DND-41 (cell line): Measurements from ENCODE around the gene DNAH5.

Source experiments
- ATAC-seq: fragments of 200-7000 bp; cut with Tn5 transposase; 3 replicates; pipeline ENCODE4 v1.9.1; 2021; ENCODE audit warnings: low read depth; ENCODE audit not compliant: insufficient read depth
- DNase-seq: peaks from one replicate; pipeline ENCODE4 v3.0.0-alpha.2; 2020
- H2AFZ ChIP-seq: 2 replicates; pipeline ENCODE4 v1.6.0; 2012; ENCODE audit warnings: low read depth, low read length
- H3K27ac ChIP-seq: 2 replicates; pipeline ENCODE4 v1.5.1; 2012; ENCODE audit warnings: low read length, inconsistent platforms
- H3K27me3 ChIP-seq: fragments of 200-600 bp; sonication (generic); 2 replicates; pipeline ENCODE4 v1.6.0; 2012; ENCODE audit warnings: low read length, mild to moderate bottlenecking, inconsistent platforms; ENCODE audit not compliant: insufficient read depth, poor library complexity
- H3K36me3 ChIP-seq: 2 replicates; pipeline ENCODE4 v1.5.1; 2012; ENCODE audit warnings: low read length, inconsistent platforms; ENCODE audit not compliant: insufficient read depth
- H3K4me1 ChIP-seq: 2 replicates; pipeline ENCODE4 v1.5.1; 2012; ENCODE audit warnings: mild to moderate bottlenecking, low read length; ENCODE audit not compliant: insufficient read depth
- H3K4me2 ChIP-seq: 2 replicates; pipeline ENCODE4 v1.6.0; 2012; ENCODE audit warnings: mild to moderate bottlenecking, moderate library complexity, low read length, inconsistent platforms; ENCODE audit not compliant: insufficient read depth
- H3K4me3 ChIP-seq, 2 experiments: fragments of 200-600 bp in 1 of 2; shearing (Covaris generic) in 1 of 2; 2 replicates each; pipeline ENCODE4 v1.5.1; 2012 to 2016; ENCODE audit warnings: inconsistent platforms in 2 of 2, low read length in 2 of 2, mild to moderate bottlenecking in 2 of 2, low read depth in 1 of 2, moderate library complexity in 1 of 2
- H3K79me2 ChIP-seq: 2 replicates; pipeline ENCODE4 v1.6.0; 2012; ENCODE audit warnings: low read length, inconsistent platforms; ENCODE audit not compliant: insufficient read depth
- H3K9ac ChIP-seq: 2 replicates; pipeline ENCODE4 v1.6.0; 2012; ENCODE audit warnings: low read depth, mild to moderate bottlenecking, inconsistent platforms, low read length, moderate library complexity
- H3K9me3 ChIP-seq: 2 replicates; pipeline ENCODE4 v1.5.1; 2012; ENCODE audit warnings: low read length, moderate library complexity, mild to moderate bottlenecking, inconsistent platforms; ENCODE audit not compliant: insufficient read depth, severe bottlenecking
- H4K20me1 ChIP-seq: 2 replicates; pipeline ENCODE4 v1.6.0; 2012; ENCODE audit warnings: low read length; ENCODE audit not compliant: insufficient read depth
- EZH2 ChIP-seq: IDR thresholded peaks from 3 replicates; pipeline ENCODE4 v1.6.1; 2012; ENCODE audit warnings: borderline replicate concordance, low read depth, mild to moderate bottlenecking, moderate library complexity, low read length, inconsistent platforms; ENCODE audit not compliant: severe bottlenecking
- TF ChIP-seq, protein P1 (sequence below): IDR thresholded peaks from 2 replicates; pipeline ENCODE4 v1.5.1; 2012; ENCODE audit warnings: borderline replicate concordance, low read length, moderate library complexity, mild to moderate bottlenecking; ENCODE audit not compliant: poor library complexity, severe bottlenecking; ENCODE audit errors: extremely low read depth

DNAH5 gene

DNA sequence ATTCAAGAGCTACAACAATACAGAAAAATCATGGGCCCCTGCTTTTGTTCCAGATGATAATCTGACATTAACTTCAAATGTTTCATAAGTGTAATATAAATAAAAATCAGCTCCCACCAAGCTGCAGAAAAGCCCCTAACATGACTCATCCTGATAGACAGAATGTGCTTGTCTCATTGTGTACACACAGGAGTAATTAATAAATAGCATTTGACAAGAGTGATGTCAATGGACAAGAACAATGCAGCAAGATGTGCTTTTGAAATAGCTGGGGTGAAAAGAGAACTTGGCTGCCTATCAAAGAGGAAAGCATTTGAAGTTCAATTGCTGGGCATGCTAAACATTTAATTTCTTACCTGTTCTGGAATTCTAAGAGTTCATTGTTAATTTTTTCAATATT is 79.2 kb downstream of the DNAH5 start:
- H3K36me3 ChIP-seq = no peaks in the 10 kb centered on the region
- H3K79me2 ChIP-seq = no peaks in the 10 kb centered on the region
- no peak overlapping the region for H3K9ac ChIP-seq
- no peak overlapping the region for H2AFZ ChIP-seq
- no peak overlapping the region for H3K4me2 ChIP-seq
- H3K27me3 ChIP-seq = no peaks in the 10 kb centered on the region
- no peak overlapping the region for H3K4me3 ChIP-seq
- no peak for ATAC-seq
- H3K4me1 ChIP-seq = no peaks in the 10 kb centered on the region
- H4K20me1 ChIP-seq = no peaks in the 10 kb centered on the region
- no peaks in the 10 kb centered on the region for H3K9me3 ChIP-seq
- no peak for TF ChIP-seq EZH2
- TF ChIP-seq, protein P1, sequence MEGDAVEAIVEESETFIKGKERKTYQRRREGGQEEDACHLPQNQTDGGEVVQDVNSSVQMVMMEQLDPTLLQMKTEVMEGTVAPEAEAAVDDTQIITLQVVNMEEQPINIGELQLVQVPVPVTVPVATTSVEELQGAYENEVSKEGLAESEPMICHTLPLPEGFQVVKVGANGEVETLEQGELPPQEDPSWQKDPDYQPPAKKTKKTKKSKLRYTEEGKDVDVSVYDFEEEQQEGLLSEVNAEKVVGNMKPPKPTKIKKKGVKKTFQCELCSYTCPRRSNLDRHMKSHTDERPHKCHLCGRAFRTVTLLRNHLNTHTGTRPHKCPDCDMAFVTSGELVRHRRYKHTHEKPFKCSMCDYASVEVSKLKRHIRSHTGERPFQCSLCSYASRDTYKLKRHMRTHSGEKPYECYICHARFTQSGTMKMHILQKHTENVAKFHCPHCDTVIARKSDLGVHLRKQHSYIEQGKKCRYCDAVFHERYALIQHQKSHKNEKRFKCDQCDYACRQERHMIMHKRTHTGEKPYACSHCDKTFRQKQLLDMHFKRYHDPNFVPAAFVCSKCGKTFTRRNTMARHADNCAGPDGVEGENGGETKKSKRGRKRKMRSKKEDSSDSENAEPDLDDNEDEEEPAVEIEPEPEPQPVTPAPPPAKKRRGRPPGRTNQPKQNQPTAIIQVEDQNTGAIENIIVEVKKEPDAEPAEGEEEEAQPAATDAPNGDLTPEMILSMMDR = no peak
- no peak for DNase-seq
- no peak overlapping the region for H3K27ac ChIP-seq

DNA sequence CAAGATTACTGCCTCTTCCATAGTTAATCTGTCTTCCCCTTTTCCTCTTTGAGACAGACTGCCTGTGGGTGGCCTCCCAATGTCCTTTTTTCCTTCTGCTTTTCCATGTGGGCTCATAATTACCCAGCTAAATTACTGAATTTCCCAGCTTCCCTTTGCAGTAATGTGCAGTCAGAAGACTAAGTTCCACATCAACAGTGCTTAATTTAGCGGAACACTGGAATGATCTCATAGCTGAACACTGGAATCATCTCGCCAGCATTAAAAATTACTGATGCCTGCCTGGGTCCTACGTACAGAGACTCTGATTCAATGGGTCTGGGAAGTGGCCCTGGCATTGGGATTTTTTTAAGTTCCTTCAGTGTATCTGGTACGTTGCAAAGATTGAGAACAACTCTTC is 84.3 kb downstream of the DNAH5 start:
- no peak overlapping the region for H3K27ac ChIP-seq
- no peak overlapping the region for H3K4me2 ChIP-seq
- no peak for DNase-seq
- no peaks in the 10 kb centered on the region for H4K20me1 ChIP-seq
- no peaks in the 10 kb centered on the region for H3K79me2 ChIP-seq
- H2AFZ ChIP-seq = no peak overlapping the region
- no peak for ATAC-seq
- no peaks in the 10 kb centered on the region for H3K4me1 ChIP-seq
- H3K9me3 ChIP-seq = no peaks in the 10 kb centered on the region
- TF ChIP-seq, protein P1 = no peak
- TF ChIP-seq EZH2 = no peak
- no peak overlapping the region for H3K4me3 ChIP-seq
- no peaks in the 10 kb centered on the region for H3K27me3 ChIP-seq
- no peak overlapping the region for H3K9ac ChIP-seq
- no peaks in the 10 kb centered on the region for H3K36me3 ChIP-seq

DNA sequence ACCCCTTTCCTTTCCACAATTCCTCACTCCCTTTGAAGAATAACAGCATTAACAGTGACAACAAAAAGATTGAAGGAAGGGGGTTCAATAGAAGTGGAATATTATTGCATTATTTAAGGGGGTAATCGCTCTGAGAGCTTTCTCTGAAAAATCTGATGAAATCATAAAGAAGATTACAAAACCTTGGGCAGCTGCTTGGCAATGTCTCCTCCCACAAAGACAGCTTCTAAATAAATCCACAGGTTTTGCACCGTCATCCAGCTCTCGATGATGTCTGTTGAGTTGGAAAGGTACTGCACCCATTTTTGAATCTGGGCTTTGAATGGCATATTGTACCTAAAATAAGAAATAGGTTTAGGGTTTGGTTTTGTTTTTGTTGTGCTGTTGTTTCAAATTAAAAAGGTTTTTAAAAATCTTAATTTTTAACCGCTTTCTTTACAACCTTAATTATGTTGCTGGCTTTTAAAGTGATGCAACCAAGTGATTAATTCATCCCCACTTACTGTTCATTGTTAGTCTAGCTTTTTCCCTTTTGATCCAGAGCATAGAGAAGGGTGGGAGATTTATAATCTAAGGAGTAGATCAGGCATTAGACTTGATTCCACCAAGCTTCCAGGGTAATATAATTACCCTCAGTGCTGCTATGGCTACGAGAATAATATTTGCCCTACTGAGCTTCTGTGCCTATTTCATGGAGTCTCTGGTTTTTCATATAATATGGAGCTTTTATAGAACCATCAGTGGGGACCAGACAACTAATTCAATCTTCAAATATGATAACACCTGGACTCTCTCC is 85.0 kb downstream of the DNAH5 start:
- Histone ChIP-seq H3K9me3 (no peaks in the 10 kb centered on the region), H3K4me2 (no peak overlapping the region), H3K4me3 (no peak overlapping the region), H2AFZ (no peak overlapping the region), H3K79me2 (no peaks in the 10 kb centered on the region), H3K27me3 (no peaks in the 10 kb centered on the region), H4K20me1 (no peaks in the 10 kb centered on the region), H3K4me1 (no peaks in the 10 kb centered on the region), H3K27ac (no peak overlapping the region), H3K9ac (no peak overlapping the region), H3K36me3 (no peaks in the 10 kb centered on the region)
- TF ChIP-seq, protein P1 = no peak
- TF ChIP-seq EZH2 = no peak
- no peak for ATAC-seq
- DNase-seq = no peak
